ENCODE measurements around the gene IQSEC1.
"Not testable (repeated sequence)": the region's sequence is repeated elsewhere in the genome, so short reads cannot be mapped to it uniquely, and the experiment has no call there.

Gene IQSEC1

GRCh38 chr3:12882336-12883310, 190.6 kb downstream of the IQSEC1 start:
- DNase-seq (ENCODE audit: low spot score), result no peak
- no peak for TF ChIP-seq CTCF (IDR thresholded peaks at IDR 0.05; ENCODE audit: extremely low read depth, missing control alignments)

- peak; percentile 70 for DNase-seq (ENCODE audit: low spot score)
Measured at GRCh38 chr3:12881858-12882257, 191.4 kb downstream of the IQSEC1 start.

GRCh38 chr3:12879191-12879815, 193.9 kb downstream of the IQSEC1 start:
- no peak for DNase-seq (ENCODE audit: low spot score)
- TF ChIP-seq CTCF (IDR thresholded peaks at IDR 0.05; ENCODE audit: extremely low read depth, missing control alignments), result no peak

- not testable (repeated sequence) for DNase-seq (ENCODE audit: low spot score)
Measured at GRCh38 chr3:12878758-12879157, 194.5 kb downstream of the IQSEC1 start.

- DNase-seq (ENCODE audit: low spot score), result no peak
Measured at GRCh38 chr3:12878141-12878574, 195.1 kb downstream of the IQSEC1 start.

GRCh38 chr3:12877040-12877439, 196.2 kb downstream of the IQSEC1 start:
- DNase-seq (ENCODE audit: low spot score), result no peak
- TF ChIP-seq CTCF (IDR thresholded peaks at IDR 0.05; ENCODE audit: extremely low read depth, missing control alignments), result no peak

More at GRCh38 chr3:12878141-12878574, 195.1 kb downstream of the IQSEC1 start:
- no peak for TF ChIP-seq CTCF (IDR thresholded peaks at IDR 0.05; ENCODE audit: extremely low read depth, missing control alignments)

- peak; percentile 68 for DNase-seq (ENCODE audit: low spot score)
Measured at GRCh38 chr3:12875857-12876836, 197.1 kb downstream of the IQSEC1 start.

More at GRCh38 chr3:12875857-12876836, 197.1 kb downstream of the IQSEC1 start:
- TF ChIP-seq CTCF (IDR thresholded peaks at IDR 0.05; ENCODE audit: extremely low read depth, missing control alignments), result no peak

All from GM20000 (cell line).